Heart right ventricle (tissue), 16 donors: Measurements from ENCODE around the gene STK11. TPM values are rescaled to one million over a fixed set of nuclear protein-coding genes. Genes with fewer than 3 reads are reported as not detected.

ENCODE experiments used
- ATAC-seq, 8 donors: fragments of 200-7000 bp; cut with Tn5 transposase; one replicate each; pipeline ENCODE4 v1.9.1; 2020; ENCODE audit warnings: mild to moderate bottlenecking in 8 of 8, moderate library complexity in 8 of 8, moderate number of reproducible peaks in 1 of 8
- DNase-seq, 2 donors: peaks; one replicate each; pipeline ENCODE4 v3.0.0-alpha.2; 2020
- H3K27ac ChIP-seq, 10 donors: fragments of 200-600 bp; sonication (generic) in 2 of 10; one replicate each; pipeline versions ENCODE4 v1.5.0 to v1.8.0; 2020 to 2022; ENCODE audit warnings: mild to moderate bottlenecking in 3 of 10
- H3K27me3 ChIP-seq, 7 donors: fragments of 200-600 bp; one replicate each; pipeline ENCODE4 v1.8.0; 2021 to 2022; ENCODE audit warnings: mild to moderate bottlenecking in 2 of 7
- H3K36me3 ChIP-seq, 9 donors: fragments of 200-600 bp; sonication (generic) in 1 of 9; one replicate each; pipeline versions ENCODE4 v1.5.0 to v1.8.0; 2020 to 2022; ENCODE audit warnings: mild to moderate bottlenecking in 2 of 9
- H3K4me1 ChIP-seq, 9 donors: fragments of 200-600 bp; sonication (generic) in 1 of 9; one replicate each; pipeline versions ENCODE4 v1.5.0 to v1.8.0; 2020 to 2022; ENCODE audit warnings: mild to moderate bottlenecking in 4 of 9
- H3K4me3 ChIP-seq, 10 donors: fragments of 200-600 bp; sonication (generic) in 2 of 10; one replicate each; pipeline versions ENCODE4 v1.5.0 to v1.8.0; 2020 to 2022; ENCODE audit warnings: mild to moderate bottlenecking in 7 of 10, moderate library complexity in 2 of 10
- H3K9me3 ChIP-seq, 11 donors: fragments of 200-600 bp in 10 of 11; sonication (generic) in 2 of 11; one replicate each; pipeline versions ENCODE4 v1.5.0 to v1.8.0; 2013 to 2022; ENCODE audit warnings: mild to moderate bottlenecking in 2 of 11, control low read depth in 1 of 11, moderate library complexity in 1 of 11
- CTCF ChIP-seq, 9 donors: fragments of 200-600 bp; sonication (generic) in 2 of 9; IDR thresholded peaks; one replicate each; pipeline versions ENCODE4 v1.5.0 to v1.8.0; 2021 to 2022; ENCODE audit warnings: antibody characterized with exemption in 9 of 9, mild to moderate bottlenecking in 5 of 9, moderate library complexity in 1 of 9
- WGBS, 2 donors: extraction: QIAGEN DNeasy Blood & Tissue Kit; methylation state at CpG; one replicate each; pipeline ENCODE4 v1.1.7; 2013; ENCODE audit warnings: inconsistent platforms in 1 of 2; 5-methylcytosine and 5-hydroxymethylcytosine counted together
- intact Hi-C, 10 donors: fragments of 100-400 bp; cut with DNase I; formaldehyde crosslinking; loops; one replicate each; pipeline versions ENCODE4 v1.11.1 to v1.14.2; 2022
- polyA plus RNA-seq, 2 donors: library from polyadenylated mRNA; stranded (reverse); fragments of 200-250 nt; gene quantifications; one replicate each; pipeline ENCODE4 v1.2.3, GENCODE V29; 2013
- total RNA-seq, 10 donors: library from RNA; stranded (reverse); fragmentation: NEBNext Ultra II Directional in 3 of 10; extraction: Animal tissue kit (Norgen Biotek cat#: 25700) in 3 of 10; gene quantifications; one replicate each; pipeline versions ENCODE4 v1.2.1 to v1.2.4, GENCODE V29; 2021 to 2023
- donor health status: Arrhythmogenic right ventricular cardiomyopathy.
- donor health status: ischemic (EF 13 %, LVEDD 7.1; RV severe dilation, severe dysfunction).
- donor health status: healthy with polysubstance abuse.
- donor health status: DM: no; HTN: yes; CAD: no.
- donor health status: DM: no; HTN: no; CAD: no.
- donor health status: ischemic (EF 25% LVEDD 6.9; RV normal size, moderate dysfunction).
- donor health status: ischemic (EF 25% LVEDD 5.7; RV mildly dilated, moderate dysfunction).
- donor health status: healthy.
- donor health status: DM: yes; HTN: yes; CAD: no.
- donor health status: Ischemic cardiomyopathy.
- donor health status: ischemic (EF 35%, LVEDD 5.7; RV mildly dilated, moderate dysfunction).
- donor health status: nonischemic (EF 11% LVEDD 7.7; RV severe dilation, severe dysfunction).
- donor health status: DM: yes; HTN: yes; CAD: no.
- donor health status: PGD.
- donor health status: ischemic (EF 29% LVEDD 5.4; RV normal size, mild dysfunction).
- donor health status: nonischemic (EF 23%, LVEDD 6.1; RV moderate dilation, normal function).

STK11 gene
- total and polyA plus RNA-seq, 12 donors, result 41.1 to 71.6 (median 46.6) TPM

GRCh38 chr19:1248139-1248785, 42.7 kb downstream of the STK11 start, which contains the start of gene MIDN:
Gene MIDN (plus strand): TSS chr19:1248583. CDS start chr19:1250297, 1,714 bp downstream.
- Histone ChIP-seq H3K27ac (peak within 1 kb of the TSS; percentile 95 to 100 (median 100)), H3K27me3 (no peaks in the 10 kb centered on the region), H3K4me3 (peak within 1 kb of the TSS; percentile 78 to 99 (median 94)), H3K9me3 (no peaks in the 10 kb centered on the region), H3K36me3 (peaks cover 0 to 24% (median 7%) of the 10 kb centered on the region in 9 donors), H3K4me1 (peaks cover 36 to 75% (median 65%) of the 10 kb centered on the region in 9 donors)
- WGBS, 2 donors, result 1 to 2% methylated on average over 52 to 60 of the region's 60 CpGs
- ATAC-seq (peak; percentile 15 to 40 (median 32)), DNase-seq (peak; percentile 86 to 89)
- peak in 6 of 9 donors; percentile 22 to 57 (median 50) for TF ChIP-seq CTCF (IDR thresholded peaks at IDR 0.05)
- intact Hi-C loops, result loop anchor here in 4 of 10 donors (1.0 to 10.0 kb wide), 3 partner anchors 19 to 323 kb away; partner anchors contain the start of gene ARID3A (in 1 of the 4)

- H3K27me3 ChIP-seq, result no peaks in the 10 kb centered on the region
Measured at GRCh38 chr19:1248786-1249297, 43.3 kb downstream of the STK11 start.

DNA sequence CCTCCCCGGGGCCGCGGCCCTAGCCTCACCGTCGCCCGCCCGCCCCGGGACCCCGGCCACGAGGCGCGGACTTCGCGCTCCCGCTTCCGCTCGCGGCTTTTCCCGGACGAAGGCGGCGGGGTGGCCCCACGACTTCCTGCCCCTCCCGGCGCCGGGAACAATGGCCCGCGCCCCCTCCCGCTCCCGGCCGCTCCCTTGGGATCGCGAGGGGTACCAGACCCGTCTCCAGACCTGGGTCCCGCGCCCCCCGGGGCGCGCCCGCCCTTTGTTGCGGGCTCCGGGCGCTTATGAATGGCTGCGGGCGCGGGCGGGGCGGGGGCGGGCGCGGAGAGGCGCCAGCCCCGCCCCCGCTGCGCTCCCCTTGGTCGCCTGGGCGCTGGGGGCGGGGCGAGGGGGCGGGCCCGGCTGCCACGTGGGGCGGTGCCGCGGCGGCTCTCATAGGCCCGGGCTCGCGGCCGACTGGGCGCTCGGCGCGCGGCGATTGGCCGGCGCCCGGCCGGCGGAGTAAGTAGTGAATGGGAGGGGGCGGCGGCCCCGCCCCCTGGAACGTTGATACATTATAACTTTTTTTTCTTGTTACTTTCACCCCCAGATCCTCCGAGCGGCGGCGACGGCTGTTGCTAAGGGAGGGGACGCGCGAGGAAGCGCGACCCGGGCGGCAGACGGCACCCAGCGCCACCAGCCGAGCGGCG, 43.9 kb downstream of the STK11 start:
- H3K4me3 ChIP-seq, result peak overlapping the region; percentile 69 to 99 (median 94)
- ATAC-seq (peak in 5 of 8 donors; percentile 1 to 22 (median 3)), DNase-seq (peak; percentile 91 to 94)
- peaks cover 0 to 33% (median 11%) of the 10 kb centered on the region in 9 donors for H3K36me3 ChIP-seq
- no peak for TF ChIP-seq CTCF (IDR thresholded peaks at IDR 0.05)
- intact Hi-C loops, result loop anchor here in 4 of 10 donors (1.0 to 10.0 kb wide), 3 partner anchors 17 to 325 kb away; partner anchors contain the start of gene ARID3A (in 1 of the 4)
- H3K9me3 ChIP-seq, result no peaks in the 10 kb centered on the region
- WGBS, 2 donors, result 0% methylated on average over 63 to 102 of the region's 102 CpGs
- H3K4me1 ChIP-seq, result peaks cover 39 to 75% (median 65%) of the 10 kb centered on the region in 9 donors
- peak overlapping the region; percentile 95 to 100 (median 100) for H3K27ac ChIP-seq
- H3K27me3 ChIP-seq, result no peaks in the 10 kb centered on the region

More at GRCh38 chr19:1248786-1249297, 43.3 kb downstream of the STK11 start:
- WGBS, 2 donors, result 0 to 1% methylated on average over 67 to 73 of the region's 74 CpGs
- Histone ChIP-seq H3K4me1 (peaks cover 36 to 75% (median 65%) of the 10 kb centered on the region in 9 donors), H3K9me3 (no peaks in the 10 kb centered on the region), H3K36me3 (peaks cover 0 to 27% (median 7%) of the 10 kb centered on the region in 9 donors), H3K27ac (peak overlapping the region; percentile 95 to 100 (median 100)), H3K4me3 (peak overlapping the region; percentile 78 to 99 (median 94))
- peak; percentile 88 for DNase-seq
- intact Hi-C loops, result loop anchor here in 6 of 10 donors (1.0 to 10.0 kb wide), 4 partner anchors 17 to 324 kb away; partner anchors contain the start of gene ARID3A (in 1 of the 6)
- TF ChIP-seq CTCF (IDR thresholded peaks at IDR 0.05), result peak; percentile 63 to 96 (median 87)
- ATAC-seq, result peak in 7 of 8 donors; percentile 3 to 18 (median 7)

- DNase-seq, result no peak
- WGBS, 2 donors, result 1% methylated on average over 52 to 67 of the region's 67 CpGs
- Histone ChIP-seq H3K4me3 (peak overlapping the region; percentile 69 to 99 (median 94)), H3K27me3 (no peaks in the 10 kb centered on the region), H3K9me3 (no peaks in the 10 kb centered on the region), H3K27ac (peak overlapping the region; percentile 95 to 100 (median 100)), H3K4me1 (peaks cover 39 to 75% (median 65%) of the 10 kb centered on the region in 9 donors), H3K36me3 (peaks cover 3 to 39% (median 17%) of the 10 kb centered on the region in 9 donors)
- no peak for ATAC-seq
- intact Hi-C loops, result loop anchor here in 4 of 10 donors (1.0 to 10.0 kb wide), 3 partner anchors 16 to 325 kb away; partner anchors contain the start of gene ARID3A (in 1 of the 4)
- no peak for TF ChIP-seq CTCF (IDR thresholded peaks at IDR 0.05)
Measured at GRCh38 chr19:1249990-1250436, 44.4 kb downstream of the STK11 start.
